Measurements from ENCODE around the gene CEACAM1. TPM values are rescaled to one million over a fixed set of nuclear protein-coding genes. Genes with fewer than 3 reads are reported as not detected.

The CEACAM1 gene
- total and polyA plus RNA-seq, 2 of the 13 experiments (the other 11 are each of a cell fraction or from before 2014, with no cell fraction given) = 13.5 to 332 TPM

DNA sequence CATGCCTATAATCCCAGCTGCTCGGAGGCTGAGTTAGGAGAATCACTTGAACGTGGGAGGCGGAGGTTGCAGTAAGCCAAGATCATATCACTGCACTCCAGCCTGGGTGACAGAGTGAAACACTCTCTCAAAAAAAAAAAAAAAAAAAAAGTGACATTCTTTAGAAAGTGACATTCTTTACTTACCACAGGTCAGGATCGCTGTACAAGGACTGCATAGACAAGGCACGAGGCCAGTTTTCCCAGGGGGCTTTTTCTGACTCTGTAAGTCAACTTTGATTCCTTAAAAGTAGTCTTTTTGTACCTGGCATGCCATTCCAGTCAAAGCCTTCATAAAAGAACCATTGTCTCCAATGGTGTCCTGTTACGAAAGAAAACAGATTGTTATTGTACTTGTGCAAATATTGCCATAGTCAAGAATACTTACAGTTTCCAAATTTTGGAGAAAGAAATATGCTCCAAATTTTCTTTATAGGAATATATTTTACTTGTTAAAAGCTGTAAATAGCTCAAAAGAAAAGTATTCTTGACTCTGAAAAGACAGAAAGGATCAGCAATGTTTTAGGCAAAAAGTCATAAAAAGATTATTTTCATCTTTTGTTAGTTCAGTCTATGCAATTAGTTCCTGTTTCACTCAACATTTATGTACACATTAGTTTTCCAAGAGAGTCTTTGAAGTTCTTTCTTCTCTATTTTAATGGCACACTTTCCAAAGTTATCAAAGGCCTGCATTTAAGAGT lies 39.3 kb downstream of the CEACAM1 start (continued):
- TF ChIP-seq HNF4G (IDR thresholded peaks at IDR 0.05; ENCODE audit: borderline replicate concordance, low read depth, low read length) (peak; percentile 32; the same call in 1 of the 2 replicates), HNF4G (CRISPR knock-in tag; IDR thresholded peaks at IDR 0.05; ENCODE audit: borderline replicate concordance, low read depth) (0 out of 2 replicates have a peak, but pooled peaks have one; percentile 24), ARNT2 (CRISPR knock-in tag; IDR thresholded peaks at IDR 0.05; ENCODE audit: low read depth) (0 out of 2 replicates have a peak, but pooled peaks have one; percentile 36), CEBPB (IDR thresholded peaks at IDR 0.05; ENCODE audit: borderline replicate concordance, low read depth, low read length) (peak; percentile 79), HDAC6 (IDR thresholded peaks at IDR 0.05; ENCODE audit: low read depth, low read length) (no peak), DNMT1 (CRISPR knock-in tag; IDR thresholded peaks at IDR 0.05) (no peak), KDM6A (CRISPR knock-in tag; IDR thresholded peaks at IDR 0.05; ENCODE audit: low read depth) (peak; percentile 13; the same call in 1 of the 2 replicates), HNF4A (CRISPR knock-in tag; IDR thresholded peaks at IDR 0.05) (peak; percentile 60), ZNF124 (CRISPR knock-in tag; IDR thresholded peaks at IDR 0.05) (peak; percentile 13; the same call in 1 of the 2 replicates)
- TF ChIP-seq, protein P1, sequence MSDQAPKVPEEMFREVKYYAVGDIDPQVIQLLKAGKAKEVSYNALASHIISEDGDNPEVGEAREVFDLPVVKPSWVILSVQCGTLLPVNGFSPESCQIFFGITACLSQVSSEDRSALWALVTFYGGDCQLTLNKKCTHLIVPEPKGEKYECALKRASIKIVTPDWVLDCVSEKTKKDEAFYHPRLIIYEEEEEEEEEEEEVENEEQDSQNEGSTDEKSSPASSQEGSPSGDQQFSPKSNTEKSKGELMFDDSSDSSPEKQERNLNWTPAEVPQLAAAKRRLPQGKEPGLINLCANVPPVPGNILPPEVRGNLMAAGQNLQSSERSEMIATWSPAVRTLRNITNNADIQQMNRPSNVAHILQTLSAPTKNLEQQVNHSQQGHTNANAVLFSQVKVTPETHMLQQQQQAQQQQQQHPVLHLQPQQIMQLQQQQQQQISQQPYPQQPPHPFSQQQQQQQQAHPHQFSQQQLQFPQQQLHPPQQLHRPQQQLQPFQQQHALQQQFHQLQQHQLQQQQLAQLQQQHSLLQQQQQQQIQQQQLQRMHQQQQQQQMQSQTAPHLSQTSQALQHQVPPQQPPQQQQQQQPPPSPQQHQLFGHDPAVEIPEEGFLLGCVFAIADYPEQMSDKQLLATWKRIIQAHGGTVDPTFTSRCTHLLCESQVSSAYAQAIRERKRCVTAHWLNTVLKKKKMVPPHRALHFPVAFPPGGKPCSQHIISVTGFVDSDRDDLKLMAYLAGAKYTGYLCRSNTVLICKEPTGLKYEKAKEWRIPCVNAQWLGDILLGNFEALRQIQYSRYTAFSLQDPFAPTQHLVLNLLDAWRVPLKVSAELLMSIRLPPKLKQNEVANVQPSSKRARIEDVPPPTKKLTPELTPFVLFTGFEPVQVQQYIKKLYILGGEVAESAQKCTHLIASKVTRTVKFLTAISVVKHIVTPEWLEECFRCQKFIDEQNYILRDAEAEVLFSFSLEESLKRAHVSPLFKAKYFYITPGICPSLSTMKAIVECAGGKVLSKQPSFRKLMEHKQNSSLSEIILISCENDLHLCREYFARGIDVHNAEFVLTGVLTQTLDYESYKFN (CRISPR knock-in tag; conservative IDR thresholded peaks at IDR 0.05) = peak; percentile 87
- TF ChIP-seq, protein P2, sequence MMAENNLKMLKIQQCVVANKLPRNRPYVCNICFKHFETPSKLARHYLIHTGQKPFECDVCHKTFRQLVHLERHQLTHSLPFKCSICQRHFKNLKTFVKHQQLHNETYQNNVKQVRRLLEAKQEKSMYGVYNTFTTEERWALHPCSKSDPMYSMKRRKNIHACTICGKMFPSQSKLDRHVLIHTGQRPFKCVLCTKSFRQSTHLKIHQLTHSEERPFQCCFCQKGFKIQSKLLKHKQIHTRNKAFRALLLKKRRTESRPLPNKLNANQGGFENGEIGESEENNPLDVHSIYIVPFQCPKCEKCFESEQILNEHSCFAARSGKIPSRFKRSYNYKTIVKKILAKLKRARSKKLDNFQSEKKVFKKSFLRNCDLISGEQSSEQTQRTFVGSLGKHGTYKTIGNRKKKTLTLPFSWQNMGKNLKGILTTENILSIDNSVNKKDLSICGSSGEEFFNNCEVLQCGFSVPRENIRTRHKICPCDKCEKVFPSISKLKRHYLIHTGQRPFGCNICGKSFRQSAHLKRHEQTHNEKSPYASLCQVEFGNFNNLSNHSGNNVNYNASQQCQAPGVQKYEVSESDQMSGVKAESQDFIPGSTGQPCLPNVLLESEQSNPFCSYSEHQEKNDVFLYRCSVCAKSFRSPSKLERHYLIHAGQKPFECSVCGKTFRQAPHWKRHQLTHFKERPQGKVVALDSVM (CRISPR knock-in tag; IDR thresholded peaks at IDR 0.05) = peak; percentile 94

All from HepG2 (cell line).